Measurements from ENCODE around the gene CFAP99.

GRCh38 chr4:2415881-2416563 lies 2.7 kb upstream of the CFAP99 start:
- TF ChIP-seq CTCF (IDR thresholded peaks at IDR 0.05; ENCODE audit: control extremely low read depth in 1 of 3, insufficient read depth in 1 of 3, low read depth in 1 of 3, low read length in 3 of 3) (no peak), JUND (IDR thresholded peaks at IDR 0.05; ENCODE audit: low read length) (no peak), CHD1 (IDR thresholded peaks at IDR 0.05; ENCODE audit: low read depth, low read length) (no peak), EP300 (IDR thresholded peaks at IDR 0.05; ENCODE audit: borderline replicate concordance in 1 of 2, low read depth in 2 of 2, low read length in 2 of 2) (no peak), ZNF274 (IDR thresholded peaks at IDR 0.05; ENCODE audit: borderline replicate concordance, extremely low read depth, low read length) (no peak), POLR2AphosphoS5 (IDR thresholded peaks at IDR 0.05; ENCODE audit: low read depth, low read length) (no peak), RFX5 (IDR thresholded peaks at IDR 0.05; ENCODE audit: borderline replicate concordance, low read depth, low read length) (no peak), ATF3 (IDR thresholded peaks at IDR 0.05; ENCODE audit: insufficient read depth, low read depth, low read length) (no peak), KDM5A (IDR thresholded peaks at IDR 0.05; ENCODE audit: low read length) (no peak), EZH2 (IDR thresholded peaks at IDR 0.05; ENCODE audit: low read depth, low read length, severe bottlenecking) (peak; percentile 65), RAD21 (IDR thresholded peaks at IDR 0.05 in 1 of 2, conservative IDR thresholded peaks at IDR 0.05 in 1 of 2; ENCODE audit: low read depth in 2 of 2, low read length in 2 of 2) (no peak), CREB1 (IDR thresholded peaks at IDR 0.05) (no peak), HDAC6 (IDR thresholded peaks at IDR 0.05; ENCODE audit: low read depth, low read length) (no peak), SUZ12 (IDR thresholded peaks at IDR 0.05; ENCODE audit: low read length) (no peak)

Measured in H1 (cell line).